OCI-LY7 (cell line): ENCODE results near the gene ARHGAP6. TPM values are rescaled to one million over a fixed set of nuclear protein-coding genes. Genes with fewer than 3 reads are reported as not detected.

Experiments
- BruUV-seq: library from RNA; stranded (reverse); fragments of 400-500 nt; replicated peaks from 2 replicates; lab custom pipeline; 2021; lab: Mats Ljungman, UMichigan
- CTCF ChIA-PET: fragments of 300-600 bp; sonication (Branson Sonifier 250); formaldehyde crosslinking; loops from one replicate; lab custom pipeline; 2022; ENCODE audit warnings: antibody characterized with exemption; ENCODE audit not compliant: unreplicated experiment; lab: Charles Lee
- POLR2A ChIA-PET: fragments of 300-600 bp; sonication (Branson Sonifier 250); formaldehyde crosslinking; loops from one replicate; lab custom pipeline; 2022; ENCODE audit warnings: antibody characterized with exemption; lab: Charles Lee
- DNase-seq: peaks from one replicate; pipeline ENCODE4 v3.0.0-alpha.2; 2015; ENCODE audit warnings: low spot score
- H2AFZ ChIP-seq: fragments of 200-600 bp; sonication (generic), shearing (Covaris generic); 2 replicates; pipeline ENCODE4 v1.6.1; 2014; ENCODE audit warnings: mild to moderate bottlenecking, antibody characterized with exemption, low read length, moderate library complexity
- H3K27ac ChIP-seq: fragments of 200-600 bp; sonication (generic); 2 replicates; pipeline ENCODE4 v1.5.1; 2014; ENCODE audit warnings: mixed run types, low read depth, mild to moderate bottlenecking, moderate library complexity, low read length, inconsistent platforms; ENCODE audit not compliant: poor library complexity, severe bottlenecking
- H3K36me3 ChIP-seq: fragments of 200-600 bp; sonication (generic); 2 replicates; pipeline ENCODE4 v1.6.1; 2014; ENCODE audit warnings: mild to moderate bottlenecking, antibody characterized with exemption, low read length, moderate library complexity, mixed read lengths; ENCODE audit not compliant: insufficient read depth
- H3K4me1 ChIP-seq: fragments of 200-600 bp; sonication (generic); 2 replicates; pipeline ENCODE4 v1.5.1; 2014; ENCODE audit warnings: mild to moderate bottlenecking, low read length; ENCODE audit not compliant: insufficient read depth, poor library complexity, severe bottlenecking
- H3K4me2 ChIP-seq: fragments of 200-600 bp; sonication (generic); 2 replicates; pipeline ENCODE4 v1.6.1; 2014; ENCODE audit warnings: mild to moderate bottlenecking, low read length
- H3K4me3 ChIP-seq: fragments of 200-600 bp; sonication (generic); 2 replicates; pipeline ENCODE4 v1.5.1; 2014; ENCODE audit warnings: mild to moderate bottlenecking, low read depth, low read length; ENCODE audit not compliant: poor library complexity, severe bottlenecking
- H3K79me2 ChIP-seq: fragments of 200-600 bp; sonication (generic); 2 replicates; pipeline ENCODE4 v1.6.1; 2016; ENCODE audit warnings: low read depth, mild to moderate bottlenecking, low read length, moderate library complexity, mixed read lengths; ENCODE audit not compliant: insufficient read depth
- H3K9me2 ChIP-seq: fragments of 200-600 bp; sonication (generic); 2 replicates; pipeline ENCODE4 v1.6.1; 2016; ENCODE audit warnings: mild to moderate bottlenecking, low read length, mixed read lengths; ENCODE audit not compliant: insufficient read depth
- H3K9me3 ChIP-seq: fragments of 200-600 bp; sonication (generic); 2 replicates; pipeline ENCODE4 v1.6.1; 2014; ENCODE audit warnings: mild to moderate bottlenecking, mixed run types, low read length, mixed read lengths
- H4K20me1 ChIP-seq: fragments of 200-600 bp; sonication (generic); 2 replicates; pipeline ENCODE4 v1.6.1; 2014; ENCODE audit warnings: mild to moderate bottlenecking, antibody characterized with exemption, low read length, moderate library complexity, mixed read lengths; ENCODE audit not compliant: insufficient read depth
- CTCF ChIP-seq: fragments of 200-600 bp; sonication (generic); conservative IDR thresholded peaks from 2 replicates; pipeline ENCODE4 v1.5.1; 2014; ENCODE audit warnings: mild to moderate bottlenecking, antibody characterized with exemption, low read length, moderate library complexity, mixed read lengths
- EZH2phosphoT487 ChIP-seq: fragments of 200-600 bp; sonication (generic); IDR thresholded peaks from 2 replicates; pipeline ENCODE4 v1.6.1; 2018; ENCODE audit warnings: low read depth, borderline replicate concordance, mild to moderate bottlenecking, mixed run types, antibody characterized with exemption, low read length, moderate library complexity, mixed read lengths
- intact Hi-C: fragments of 100-400 bp; cut with micrococcal nuclease; formaldehyde crosslinking; loops from one replicate; pipeline ENCODE4 v1.10.0; 2022; ENCODE audit not compliant: unreplicated experiment
- total RNA-seq, 2 experiments: library from RNA; depleted of rRNA in 1 of 2; stranded (reverse); fragments of >200 nt in 1 of 2; shearing (Covaris generic) in 1 of 2; gene quantifications; 2 replicates each; pipeline ENCODE4 v1.2.3, GENCODE V29; 2014 to 2022

ARHGAP6 gene
- total RNA-seq, 2 experiments from 2014 or later: not detected

DNA sequence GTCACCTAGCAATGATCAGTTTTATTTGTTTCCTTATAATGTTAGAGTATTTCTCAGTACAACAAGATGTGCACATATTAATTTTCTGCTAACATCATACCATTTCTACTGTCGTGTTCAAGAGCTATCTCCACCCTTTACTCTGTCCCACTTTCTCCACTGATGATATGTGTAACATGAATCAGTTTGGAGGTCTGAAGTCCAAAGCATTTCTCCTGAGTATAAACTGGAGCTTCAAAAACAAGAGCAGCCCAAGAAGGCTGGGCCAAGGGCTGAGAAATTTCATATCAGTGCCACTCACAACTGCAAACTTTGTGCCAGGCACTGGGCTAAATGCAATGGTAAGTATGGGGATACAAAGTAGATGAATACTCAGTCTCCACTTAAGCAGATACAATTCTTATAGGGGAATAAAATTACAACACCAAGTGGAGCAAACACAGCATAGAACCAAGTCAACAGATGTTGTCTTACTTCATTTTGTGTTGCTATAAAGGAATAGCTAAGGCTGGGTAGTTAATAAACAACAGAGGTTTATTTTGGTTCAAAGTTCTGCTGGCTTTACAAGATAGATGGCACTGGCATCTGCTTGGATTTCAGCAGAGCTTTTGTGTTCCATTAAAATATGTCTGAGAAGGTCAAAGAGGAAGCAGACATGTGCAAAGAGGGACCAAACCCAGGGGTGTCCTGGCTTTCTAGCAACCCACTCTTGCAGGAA lies 328.3 kb downstream of the ARHGAP6 start:
- BruUV-seq: no TSS peak
- no peaks in the 10 kb centered on the region for H3K9me3 ChIP-seq
- no peak overlapping the region for H3K4me2 ChIP-seq
- no peaks in the 10 kb centered on the region for H3K36me3 ChIP-seq
- H4K20me1 ChIP-seq: no peaks in the 10 kb centered on the region
- TF ChIP-seq EZH2phosphoT487 (no peak), CTCF (no peak)
- H3K79me2 ChIP-seq: no peaks in the 10 kb centered on the region
- no peaks in the 10 kb centered on the region for H3K9me2 ChIP-seq
- ChIA-PET POLR2A (interaction anchor here (0.9 kb wide), 1 partner anchor 13 kb away, joined by 5 read pairs; no protein-coding TSS in a partner anchor), CTCF (no interaction called here)
- intact Hi-C loops: no loop called here
- H2AFZ ChIP-seq: no peak overlapping the region; the same call in 1 of the 2 replicates
- no peak overlapping the region for H3K27ac ChIP-seq
- peaks cover 61% of the 10 kb centered on the region for H3K4me1 ChIP-seq
- H3K4me3 ChIP-seq: no peak overlapping the region
- DNase-seq: no peak

DNA sequence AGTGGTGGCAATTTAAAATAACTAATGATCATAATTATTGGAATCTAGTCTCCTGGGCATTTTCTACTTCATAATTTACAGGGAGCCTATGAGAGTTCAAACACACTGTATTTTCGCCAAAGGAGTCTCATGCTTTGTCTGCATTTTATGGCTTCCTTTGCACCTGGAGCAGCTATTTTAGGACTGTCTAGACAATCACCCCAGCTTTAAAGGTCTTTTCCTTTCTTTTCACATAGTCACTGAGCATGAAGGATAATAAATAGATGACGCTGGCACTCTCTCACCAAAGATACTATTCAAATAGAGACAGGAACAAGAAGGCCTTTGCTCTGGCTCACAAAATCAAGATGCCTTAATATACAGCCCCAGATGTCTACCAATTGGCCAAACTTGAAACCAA lies 329.5 kb downstream of the ARHGAP6 start:
- H3K79me2 ChIP-seq: no peaks in the 10 kb centered on the region
- peak overlapping the region; percentile 34 for H3K4me3 ChIP-seq
- CTCF ChIA-PET: interaction anchor here (0.5 kb wide), 1 partner anchor 17 kb away, joined by 7 read pairs; no protein-coding TSS in a partner anchor
- no peaks in the 10 kb centered on the region for H3K9me3 ChIP-seq
- peaks cover 51% of the 10 kb centered on the region for H3K4me1 ChIP-seq
- peak overlapping the region; percentile 72 for H3K27ac ChIP-seq
- peak overlapping the region; percentile 65 for H3K4me2 ChIP-seq
- intact Hi-C loops: no loop called here
- H2AFZ ChIP-seq: peak overlapping the region; percentile 69
- H4K20me1 ChIP-seq: no peaks in the 10 kb centered on the region
- no TSS peak for BruUV-seq
- H3K9me2 ChIP-seq: no peaks in the 10 kb centered on the region
- TF ChIP-seq CTCF (no peak), EZH2phosphoT487 (no peak)
- POLR2A ChIA-PET: no interaction called here
- H3K36me3 ChIP-seq: no peaks in the 10 kb centered on the region
- peak; percentile 59 for DNase-seq

DNA sequence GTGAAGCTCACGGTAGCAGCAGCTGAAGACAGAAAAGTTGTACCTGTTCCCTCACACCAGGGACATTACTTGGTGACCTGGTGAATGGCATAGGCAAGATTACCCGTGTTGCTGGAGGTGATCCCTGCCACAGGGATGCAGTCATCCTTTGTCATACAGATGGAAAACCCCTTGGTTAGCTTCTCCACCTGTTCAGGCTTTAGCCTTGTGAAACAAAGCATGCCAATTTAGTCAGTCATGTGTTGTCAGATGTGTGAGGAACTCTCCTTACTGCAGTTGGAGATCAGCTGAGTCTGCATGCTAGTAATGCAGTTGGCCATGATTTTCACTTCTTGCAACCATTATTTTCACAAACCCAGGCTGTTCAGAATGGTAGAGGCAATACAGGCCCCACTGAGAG lies 331.6 kb downstream of the ARHGAP6 start:
- no TSS peak for BruUV-seq
- Histone ChIP-seq H3K4me1 (peaks cover 41% of the 10 kb centered on the region), H3K27ac (no peak overlapping the region), H3K4me2 (no peak overlapping the region), H3K9me3 (no peaks in the 10 kb centered on the region), H4K20me1 (no peaks in the 10 kb centered on the region), H2AFZ (no peak overlapping the region), H3K4me3 (no peak overlapping the region), H3K9me2 (no peaks in the 10 kb centered on the region), H3K36me3 (no peaks in the 10 kb centered on the region), H3K79me2 (no peaks in the 10 kb centered on the region)
- DNase-seq: no peak
- POLR2A ChIA-PET: no interaction called here
- no peak for TF ChIP-seq EZH2phosphoT487
- no peak for TF ChIP-seq CTCF
- CTCF ChIA-PET: no interaction called here
- intact Hi-C loops: no loop called here
